ENCODE results near the gene MAPK14.

Gene MAPK14

GRCh38 chr6:36141091-36141490 is 113.5 kb downstream of the MAPK14 start:
- DNase-seq, result no peak

GRCh38 chr6:36141961-36142360 is 114.4 kb downstream of the MAPK14 start:
- no peak for DNase-seq

DNA sequence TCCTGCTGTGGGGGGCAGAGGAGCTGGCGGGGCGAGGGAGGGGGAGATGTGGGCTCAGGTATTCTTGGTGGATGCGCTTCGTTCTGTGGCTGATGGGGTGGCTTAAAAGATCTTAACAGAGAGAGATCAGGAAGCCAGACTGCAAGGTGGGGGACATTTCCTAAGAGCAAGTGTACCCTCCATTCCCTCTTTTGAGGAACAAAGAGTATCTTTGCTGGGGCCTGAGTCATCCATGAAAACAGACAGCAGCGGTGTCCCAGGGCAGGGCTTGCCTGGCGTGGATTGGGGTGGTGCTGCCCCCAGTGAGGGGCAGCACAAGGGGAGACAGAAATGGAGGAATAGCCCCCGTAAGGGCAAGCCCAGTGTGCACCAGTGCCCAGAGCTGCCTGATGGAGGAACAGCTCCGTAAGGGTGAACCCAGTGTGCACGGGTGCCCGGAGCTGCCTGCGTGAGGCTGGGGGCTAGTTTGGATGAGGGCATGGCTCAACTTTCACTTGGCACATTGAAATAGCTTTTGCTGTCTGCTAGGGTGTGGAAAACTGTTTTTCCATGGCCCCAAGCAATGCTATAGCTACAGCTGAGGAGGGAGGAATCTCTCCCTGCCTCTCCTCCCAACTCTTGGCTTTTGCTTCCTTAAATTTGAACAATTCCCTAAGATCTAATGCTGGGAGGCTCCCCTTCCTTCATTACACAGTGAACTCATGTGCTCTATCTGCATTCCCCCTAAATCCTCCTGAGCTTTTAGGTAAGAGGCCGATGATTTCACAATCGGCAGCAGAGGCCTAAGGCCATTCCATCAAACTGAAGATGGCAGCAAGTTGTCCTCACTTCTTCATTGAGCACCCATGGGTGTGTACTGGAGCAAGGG is 115.6 kb downstream of the MAPK14 start:
- no peak for DNase-seq

DNA sequence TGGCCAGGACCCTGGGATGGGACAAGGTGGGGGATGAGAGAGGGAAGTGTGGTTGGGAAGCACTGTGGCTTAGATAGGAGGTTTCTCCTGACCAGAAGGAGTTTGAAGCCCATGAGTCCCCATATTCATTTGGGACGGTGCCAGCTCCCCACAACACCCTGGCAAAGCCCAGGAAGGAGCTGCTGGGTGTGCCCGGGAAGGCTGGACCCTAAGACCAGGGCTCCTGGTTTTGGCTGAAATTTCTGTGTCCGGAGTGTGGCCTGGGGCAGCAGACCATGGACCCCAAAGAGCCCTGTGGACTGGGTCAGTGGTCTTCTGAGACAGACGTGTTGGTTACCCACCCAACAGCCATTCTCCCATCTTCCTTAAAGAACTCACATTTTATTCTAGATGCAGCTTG is 117.9 kb downstream of the MAPK14 start:
- DNase-seq, result no peak

DNA sequence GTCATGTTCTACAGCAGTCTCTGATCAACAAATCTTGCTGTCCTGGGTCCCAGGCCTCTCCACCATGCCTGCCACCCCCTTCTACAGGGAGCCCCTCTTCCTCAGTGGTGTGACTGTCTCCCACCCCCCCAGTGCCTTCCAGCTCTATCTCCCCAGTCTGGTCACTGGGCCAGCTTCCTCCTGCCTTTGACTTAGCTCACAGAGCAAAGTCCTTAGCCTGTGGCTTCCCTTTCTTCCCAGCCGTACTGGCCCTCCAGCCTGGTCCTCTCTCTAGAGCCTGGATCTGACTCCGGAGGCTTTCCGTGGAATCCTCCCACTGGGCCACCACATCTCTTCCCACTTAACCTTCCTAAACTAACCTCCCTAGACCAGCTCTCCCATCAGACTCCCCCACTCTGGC is 119.7 kb downstream of the MAPK14 start:
- no peak for DNase-seq

DNA sequence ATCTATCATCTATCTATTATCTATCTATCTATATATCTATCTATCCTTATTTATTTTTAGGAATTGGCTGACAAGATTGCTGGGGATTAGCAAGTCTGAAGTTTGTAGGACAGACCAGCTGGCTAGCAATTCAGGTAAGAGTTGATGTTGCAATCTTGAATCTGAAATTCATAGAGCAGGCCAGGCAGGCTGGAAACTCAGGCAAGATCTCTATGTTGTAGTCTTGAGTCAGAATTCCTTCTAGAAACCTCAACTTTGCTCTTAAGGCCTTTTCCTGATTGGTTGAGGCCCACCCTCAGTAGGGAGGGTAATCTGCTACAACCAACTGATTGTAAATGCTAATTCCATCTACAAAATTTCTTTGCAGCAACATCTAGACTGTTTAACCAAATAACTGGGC is 121.9 kb downstream of the MAPK14 start:
- DNase-seq, result no peak

DNA sequence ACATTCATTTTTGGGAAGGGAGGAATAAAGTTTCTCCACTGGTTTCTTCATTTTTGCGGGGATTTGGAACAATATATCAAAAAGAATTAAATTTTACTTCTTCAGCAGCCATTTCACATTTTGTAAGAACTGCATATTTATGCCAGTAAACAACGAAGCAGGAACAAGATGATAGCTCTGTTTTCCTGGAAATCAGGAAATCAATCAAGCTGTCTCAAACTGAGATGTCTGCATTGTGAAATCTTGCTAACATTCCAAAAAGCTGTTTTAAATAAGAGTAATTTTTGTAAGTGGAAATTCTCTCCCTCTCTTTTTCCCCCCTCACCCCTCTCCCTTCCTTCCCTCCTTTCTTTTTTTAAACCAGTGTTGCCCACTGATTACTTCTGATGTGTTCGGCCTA is 122.7 kb downstream of the MAPK14 start:
- no peak for DNase-seq

DNA sequence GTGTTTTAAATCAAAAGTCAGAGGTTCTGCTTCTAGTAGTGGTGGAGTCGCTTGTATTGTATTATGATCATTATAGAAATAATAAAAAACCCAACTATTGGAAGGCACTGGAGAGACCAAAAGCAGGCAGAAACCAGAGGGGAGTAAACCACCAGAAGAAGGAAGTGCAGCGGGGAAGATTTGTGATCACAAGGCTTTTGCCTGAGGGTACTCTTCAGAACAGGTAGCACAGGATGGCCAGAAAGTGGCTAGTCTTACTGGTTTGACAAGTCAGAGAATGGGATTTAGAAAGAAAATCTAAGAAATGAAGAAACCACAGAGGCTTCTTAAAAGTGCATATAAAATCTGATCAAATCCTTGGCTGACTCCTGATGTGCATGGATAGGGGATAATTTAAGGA is 126.7 kb downstream of the MAPK14 start:
- no peak for DNase-seq

GRCh38 chr6:36155662-36156061 is 128.1 kb downstream of the MAPK14 start:
- DNase-seq, result no peak

DNA sequence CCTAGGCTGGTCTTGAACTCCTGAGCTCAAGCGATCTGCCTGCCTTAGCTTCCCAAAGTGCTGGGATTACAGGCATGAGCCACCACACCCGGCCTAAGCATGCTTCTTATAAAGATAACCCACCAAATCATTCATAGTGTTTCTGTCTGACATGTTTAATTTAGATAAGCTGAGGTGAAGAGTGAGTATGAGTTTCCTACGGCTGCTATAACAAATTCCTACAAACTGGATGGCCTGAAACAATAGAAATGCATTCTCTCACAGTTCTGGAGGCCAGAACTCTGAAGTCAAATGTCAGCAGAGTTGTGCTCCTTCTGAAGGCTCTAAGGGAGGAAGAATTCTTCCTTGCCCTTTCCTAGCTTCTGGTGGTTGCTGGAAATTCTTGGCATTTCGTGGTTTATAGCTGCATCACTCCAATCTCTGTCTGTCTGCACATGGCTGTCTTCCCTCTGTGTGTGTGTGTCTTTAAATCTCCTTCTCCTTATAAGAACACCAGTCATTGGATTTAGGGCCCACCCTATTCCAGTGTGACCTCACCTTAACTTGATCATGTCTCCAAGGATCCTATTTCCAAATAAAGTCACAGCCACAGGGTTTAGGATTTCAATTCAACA is 132.6 kb downstream of the MAPK14 start:
- DNase-seq, result no peak

Data from central memory CD4-positive, alpha-beta T cell (primary cell).